Activated CD4-positive, alpha-beta memory T cell treated with anti-CD3 and anti-CD28 coated beads for 36 hours (primary cell): ENCODE measurements around the gene NTRK3. TPM values are rescaled to one million over a fixed set of nuclear protein-coding genes. Genes with fewer than 3 reads are reported as not detected.

Experiments
- CTCF ChIA-PET: fragments of 350-600 bp; sonication (Branson Sonifier 250); formaldehyde crosslinking; loops from one replicate; lab custom pipeline; 2021; ENCODE audit warnings: antibody characterized with exemption, inconsistent platforms; lab: Charles Lee
- POLR2A ChIA-PET: fragments of 350-600 bp; sonication (Branson Sonifier 250); formaldehyde crosslinking; loops from one replicate; lab custom pipeline; 2021; ENCODE audit warnings: antibody characterized with exemption; lab: Charles Lee
- DNase-seq: peaks from one replicate; pipeline ENCODE4 v3.0.0-alpha.2; 2020
- H3K27ac Mint-ChIP-seq: one replicate; pipeline ENCODE4 v1.8.0; 2021; ENCODE audit warnings: mixed read lengths
- H3K27me3 Mint-ChIP-seq: one replicate; pipeline ENCODE4 v1.8.0; 2021; ENCODE audit warnings: mixed read lengths
- H3K36me3 Mint-ChIP-seq: one replicate; pipeline ENCODE4 v1.8.0; 2021; ENCODE audit warnings: mixed read lengths
- H3K4me1 Mint-ChIP-seq: one replicate; pipeline ENCODE4 v1.8.0; 2021; ENCODE audit warnings: low read depth, mixed read lengths
- H3K4me3 Mint-ChIP-seq: one replicate; pipeline ENCODE4 v1.8.0; 2021; ENCODE audit warnings: mild to moderate bottlenecking, mixed read lengths
- H3K9me3 Mint-ChIP-seq: one replicate; pipeline ENCODE4 v1.8.0; 2021; ENCODE audit warnings: mixed read lengths
- intact Hi-C: fragments of 100-400 bp; cut with micrococcal nuclease; formaldehyde crosslinking; loops from one replicate; pipeline ENCODE4 v1.15.1; 2023
- total RNA-seq, 2 experiments: library from RNA; stranded (reverse); gene quantifications; one replicate each; pipeline ENCODE4 v1.2.3, GENCODE V29; 2021

The NTRK3 gene
- total RNA-seq, 2 experiments from 2014 or later: 0.78 to 0.85 TPM

- ChIA-PET CTCF (no interaction called here), POLR2A (no interaction called here)
- H3K9me3 Mint-ChIP-seq: no peaks in the 10 kb centered on the region
- no peak for DNase-seq
- intact Hi-C loops: no loop called here
- H3K27me3 Mint-ChIP-seq: no peaks in the 10 kb centered on the region
- no peak overlapping the region for H3K4me3 Mint-ChIP-seq
- H3K36me3 Mint-ChIP-seq: no peaks in the 10 kb centered on the region
- H3K4me1 Mint-ChIP-seq: no peaks in the 10 kb centered on the region
- H3K27ac Mint-ChIP-seq: no peak overlapping the region
Measured at GRCh38 chr15:88104357-88104756, 152.2 kb downstream of the NTRK3 start.

- intact Hi-C loops: no loop called here
- Mint-ChIP-seq H3K9me3 (no peaks in the 10 kb centered on the region), H3K36me3 (no peaks in the 10 kb centered on the region)
Measured at GRCh38 chr15:88100181-88100580, 156.4 kb downstream of the NTRK3 start.

GRCh38 chr15:88098361-88098760 is 158.2 kb downstream of the NTRK3 start:
- DNase-seq: no peak
- ChIA-PET CTCF (no interaction called here), POLR2A (no interaction called here)
- Mint-ChIP-seq H3K36me3 (no peaks in the 10 kb centered on the region), H3K9me3 (no peaks in the 10 kb centered on the region), H3K27ac (no peak overlapping the region), H3K27me3 (no peaks in the 10 kb centered on the region), H3K4me1 (no peaks in the 10 kb centered on the region), H3K4me3 (no peak overlapping the region)
- intact Hi-C loops: no loop called here

More at GRCh38 chr15:88100181-88100580, 156.4 kb downstream of the NTRK3 start:
- Mint-ChIP-seq H3K4me3 (no peak overlapping the region), H3K27me3 (no peaks in the 10 kb centered on the region), H3K27ac (no peak overlapping the region), H3K4me1 (no peaks in the 10 kb centered on the region)
- ChIA-PET CTCF (no interaction called here), POLR2A (no interaction called here)
- DNase-seq: no peak

- POLR2A ChIA-PET: no interaction called here
- no peaks in the 10 kb centered on the region for H3K4me1 Mint-ChIP-seq
Measured at GRCh38 chr15:88091444-88092016, 165.0 kb downstream of the NTRK3 start.

GRCh38 chr15:88090481-88091011 is 166.0 kb downstream of the NTRK3 start:
- no peaks in the 10 kb centered on the region for H3K36me3 Mint-ChIP-seq
- H3K9me3 Mint-ChIP-seq: no peaks in the 10 kb centered on the region
- no peak overlapping the region for H3K27ac Mint-ChIP-seq
- H3K4me3 Mint-ChIP-seq: no peak overlapping the region
- no peaks in the 10 kb centered on the region for H3K4me1 Mint-ChIP-seq
- DNase-seq: no peak
- peaks cover 5% of the 10 kb centered on the region for H3K27me3 Mint-ChIP-seq
- CTCF ChIA-PET: no interaction called here
- POLR2A ChIA-PET: no interaction called here
- intact Hi-C loops: no loop called here

More at GRCh38 chr15:88091444-88092016, 165.0 kb downstream of the NTRK3 start:
- CTCF ChIA-PET: no interaction called here
- Mint-ChIP-seq H3K9me3 (no peaks in the 10 kb centered on the region), H3K36me3 (no peaks in the 10 kb centered on the region), H3K4me3 (no peak overlapping the region), H3K27me3 (peaks cover 2% of the 10 kb centered on the region), H3K27ac (no peak overlapping the region)
- intact Hi-C loops: no loop called here
- DNase-seq: no peak

- ChIA-PET CTCF (no interaction called here), POLR2A (no interaction called here)
- no peak overlapping the region for H3K4me3 Mint-ChIP-seq
- intact Hi-C loops: no loop called here
- H3K27me3 Mint-ChIP-seq: peaks cover 5% of the 10 kb centered on the region
- H3K36me3 Mint-ChIP-seq: no peaks in the 10 kb centered on the region
- H3K27ac Mint-ChIP-seq: no peak overlapping the region
- no peak for DNase-seq
- H3K9me3 Mint-ChIP-seq: no peaks in the 10 kb centered on the region
- H3K4me1 Mint-ChIP-seq: no peaks in the 10 kb centered on the region
Measured at GRCh38 chr15:88089731-88090130, 166.8 kb downstream of the NTRK3 start.

GRCh38 chr15:88089024-88089620 is 167.4 kb downstream of the NTRK3 start:
- ChIA-PET POLR2A (no interaction called here), CTCF (no interaction called here)
- H3K27ac Mint-ChIP-seq: no peak overlapping the region
- intact Hi-C loops: no loop called here
- DNase-seq: no peak
- H3K27me3 Mint-ChIP-seq: peaks cover 5% of the 10 kb centered on the region
- H3K4me1 Mint-ChIP-seq: no peaks in the 10 kb centered on the region
- H3K36me3 Mint-ChIP-seq: no peaks in the 10 kb centered on the region
- no peaks in the 10 kb centered on the region for H3K9me3 Mint-ChIP-seq
- no peak overlapping the region for H3K4me3 Mint-ChIP-seq

GRCh38 chr15:88083811-88084760 is 172.5 kb downstream of the NTRK3 start:
- Mint-ChIP-seq H3K27me3 (peaks cover 4% of the 10 kb centered on the region), H3K27ac (no peak overlapping the region), H3K36me3 (no peaks in the 10 kb centered on the region), H3K4me3 (no peak overlapping the region), H3K4me1 (no peaks in the 10 kb centered on the region), H3K9me3 (no peaks in the 10 kb centered on the region)
- DNase-seq: no peak
- ChIA-PET POLR2A (no interaction called here), CTCF (no interaction called here)
- intact Hi-C loops: no loop called here

- Mint-ChIP-seq H3K27ac (no peak overlapping the region), H3K4me3 (no peak overlapping the region), H3K9me3 (no peaks in the 10 kb centered on the region), H3K4me1 (no peaks in the 10 kb centered on the region), H3K27me3 (peaks cover under 1% of the 10 kb centered on the region), H3K36me3 (no peaks in the 10 kb centered on the region)
- CTCF ChIA-PET: no interaction called here
- intact Hi-C loops: no loop called here
- DNase-seq: no peak
- POLR2A ChIA-PET: no interaction called here
Measured at GRCh38 chr15:88080616-88081015, 175.9 kb downstream of the NTRK3 start.

- Mint-ChIP-seq H3K27me3 (no peaks in the 10 kb centered on the region), H3K9me3 (no peaks in the 10 kb centered on the region), H3K4me3 (no peak overlapping the region), H3K4me1 (no peaks in the 10 kb centered on the region), H3K36me3 (no peaks in the 10 kb centered on the region), H3K27ac (no peak overlapping the region)
- DNase-seq: no peak
- ChIA-PET POLR2A (no interaction called here), CTCF (no interaction called here)
- intact Hi-C loops: no loop called here
Measured at GRCh38 chr15:88077296-88078020, 179.1 kb downstream of the NTRK3 start.

GRCh38 chr15:88076328-88076727 is 180.2 kb downstream of the NTRK3 start:
- H3K9me3 Mint-ChIP-seq: no peaks in the 10 kb centered on the region
- DNase-seq: no peak
- no peaks in the 10 kb centered on the region for H3K27me3 Mint-ChIP-seq
- H3K27ac Mint-ChIP-seq: no peak overlapping the region
- POLR2A ChIA-PET: no interaction called here
- no peaks in the 10 kb centered on the region for H3K4me1 Mint-ChIP-seq
- intact Hi-C loops: no loop called here
- no peaks in the 10 kb centered on the region for H3K36me3 Mint-ChIP-seq
- CTCF ChIA-PET: no interaction called here
- H3K4me3 Mint-ChIP-seq: no peak overlapping the region

GRCh38 chr15:88075102-88075501 is 181.4 kb downstream of the NTRK3 start:
- intact Hi-C loops: no loop called here

More at GRCh38 chr15:88075102-88075501, 181.4 kb downstream of the NTRK3 start:
- ChIA-PET CTCF (no interaction called here), POLR2A (no interaction called here)
- Mint-ChIP-seq H3K27me3 (no peaks in the 10 kb centered on the region), H3K4me1 (no peaks in the 10 kb centered on the region), H3K27ac (no peak overlapping the region), H3K4me3 (no peak overlapping the region), H3K9me3 (no peaks in the 10 kb centered on the region), H3K36me3 (no peaks in the 10 kb centered on the region)
- no peak for DNase-seq
